ENCODE results near the gene AOAH.

Gene AOAH, protein sequence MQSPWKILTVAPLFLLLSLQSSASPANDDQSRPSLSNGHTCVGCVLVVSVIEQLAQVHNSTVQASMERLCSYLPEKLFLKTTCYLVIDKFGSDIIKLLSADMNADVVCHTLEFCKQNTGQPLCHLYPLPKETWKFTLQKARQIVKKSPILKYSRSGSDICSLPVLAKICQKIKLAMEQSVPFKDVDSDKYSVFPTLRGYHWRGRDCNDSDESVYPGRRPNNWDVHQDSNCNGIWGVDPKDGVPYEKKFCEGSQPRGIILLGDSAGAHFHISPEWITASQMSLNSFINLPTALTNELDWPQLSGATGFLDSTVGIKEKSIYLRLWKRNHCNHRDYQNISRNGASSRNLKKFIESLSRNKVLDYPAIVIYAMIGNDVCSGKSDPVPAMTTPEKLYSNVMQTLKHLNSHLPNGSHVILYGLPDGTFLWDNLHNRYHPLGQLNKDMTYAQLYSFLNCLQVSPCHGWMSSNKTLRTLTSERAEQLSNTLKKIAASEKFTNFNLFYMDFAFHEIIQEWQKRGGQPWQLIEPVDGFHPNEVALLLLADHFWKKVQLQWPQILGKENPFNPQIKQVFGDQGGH

DNA sequence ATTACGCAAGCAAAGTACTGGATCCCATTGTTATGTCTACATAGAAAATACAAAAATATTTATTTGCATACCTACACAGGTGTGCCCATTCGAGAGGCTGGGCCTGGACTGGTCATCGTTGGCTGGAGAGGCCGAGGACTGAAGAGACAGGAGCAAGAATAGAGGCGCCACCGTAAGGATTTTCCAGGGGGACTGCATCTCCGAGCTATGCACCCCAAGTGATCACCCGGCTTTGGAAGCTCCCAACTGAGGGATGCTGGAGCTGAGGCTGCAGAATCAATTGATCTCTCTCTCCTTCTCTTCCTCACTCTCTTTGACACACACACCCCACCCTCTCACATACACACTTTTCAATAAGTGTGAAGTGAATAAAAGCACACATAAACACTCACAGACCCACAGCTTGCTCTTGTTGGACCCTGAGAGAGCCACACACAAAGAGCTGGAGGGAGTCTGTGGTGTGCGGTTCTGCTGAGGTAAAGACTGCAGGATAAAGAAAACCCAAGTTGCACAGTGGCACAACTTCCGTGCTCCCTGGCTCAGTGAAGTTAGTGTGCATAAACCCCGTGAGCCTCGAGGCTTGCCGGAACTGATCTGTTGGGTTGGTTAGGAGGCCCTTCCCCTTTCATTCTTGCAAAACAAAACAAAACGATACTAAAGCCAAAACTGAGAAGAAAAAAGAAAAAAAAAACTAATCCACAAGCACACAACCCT lies at the start of gene AOAH:
TSS of gene AOAH (minus strand) at position 544 of the 714 bp plus-strand sequence. CDS start at position 198, 346 bp downstream.
- peak; percentile 56 to 61 for DNase-seq (ENCODE audit: low read depth in 2 of 2)

DNA sequence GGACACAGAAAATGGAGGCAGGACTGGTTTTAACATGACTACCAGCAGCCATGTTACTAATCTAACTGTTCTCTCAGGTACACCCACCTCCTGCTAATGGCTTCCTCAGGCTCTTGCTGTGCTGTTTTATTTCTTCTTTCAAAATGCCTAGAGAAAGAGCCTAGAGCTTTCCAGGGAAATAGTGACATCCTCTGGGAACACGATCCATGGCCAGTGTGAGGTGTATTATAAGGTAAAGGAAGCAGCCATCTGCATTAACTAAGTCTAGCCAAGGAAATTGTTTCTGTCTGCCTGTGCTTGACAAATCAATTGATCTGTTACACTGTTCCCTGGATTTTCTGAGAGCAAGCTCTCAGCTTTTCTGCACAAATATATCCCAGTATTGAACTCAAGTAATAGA lies 42.2 kb upstream of the AOAH start:
- no peak for DNase-seq (ENCODE audit: low read depth in 2 of 2)

GRCh38 chr7:36765605-36766004 lies 41.3 kb upstream of the AOAH start:
- DNase-seq (ENCODE audit: low read depth in 2 of 2), result no peak

GRCh38 chr7:36764929-36765328 lies 40.6 kb upstream of the AOAH start:
- DNase-seq (ENCODE audit: low read depth in 2 of 2), result no peak

DNA sequence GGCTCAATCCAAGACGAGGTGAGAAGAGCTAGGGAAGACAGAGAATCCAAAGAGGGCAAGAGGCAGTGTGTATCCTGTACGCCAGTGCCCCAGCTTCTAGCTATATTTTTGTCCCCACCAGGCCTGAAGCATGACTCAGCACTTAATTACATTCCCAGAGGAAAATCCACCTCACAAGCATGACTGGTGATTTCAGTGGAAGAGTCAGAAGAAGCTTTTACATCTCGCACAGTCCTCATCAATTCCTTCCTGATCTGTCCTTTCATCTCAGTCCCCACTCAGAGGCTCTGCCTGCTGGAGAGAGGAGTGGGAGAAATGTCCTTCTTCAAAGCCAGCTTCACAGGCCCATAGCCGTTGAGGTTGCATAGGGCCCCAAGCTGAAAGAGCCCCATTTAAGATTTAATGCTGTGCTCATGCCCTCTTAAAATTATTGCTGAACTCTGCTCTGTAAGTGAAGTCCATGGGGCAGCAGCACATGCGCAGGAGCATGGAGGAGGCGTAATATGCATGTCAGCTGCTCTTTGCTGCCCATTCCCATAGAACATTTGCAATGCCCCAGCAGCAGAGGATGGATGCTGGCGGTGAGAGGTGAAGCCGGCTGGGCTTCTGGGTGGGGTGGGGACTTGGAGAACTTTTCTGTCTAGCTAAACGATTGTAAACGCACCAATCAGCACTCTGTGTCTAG lies 39.0 kb upstream of the AOAH start:
- DNase-seq (ENCODE audit: low read depth in 2 of 2), result no peak

GRCh38 chr7:36762394-36762793 lies 38.1 kb upstream of the AOAH start:
- DNase-seq (ENCODE audit: low read depth in 2 of 2), result no peak

GRCh38 chr7:36761835-36762234 lies 37.5 kb upstream of the AOAH start:
- DNase-seq (ENCODE audit: low read depth in 2 of 2), result no peak

DNA sequence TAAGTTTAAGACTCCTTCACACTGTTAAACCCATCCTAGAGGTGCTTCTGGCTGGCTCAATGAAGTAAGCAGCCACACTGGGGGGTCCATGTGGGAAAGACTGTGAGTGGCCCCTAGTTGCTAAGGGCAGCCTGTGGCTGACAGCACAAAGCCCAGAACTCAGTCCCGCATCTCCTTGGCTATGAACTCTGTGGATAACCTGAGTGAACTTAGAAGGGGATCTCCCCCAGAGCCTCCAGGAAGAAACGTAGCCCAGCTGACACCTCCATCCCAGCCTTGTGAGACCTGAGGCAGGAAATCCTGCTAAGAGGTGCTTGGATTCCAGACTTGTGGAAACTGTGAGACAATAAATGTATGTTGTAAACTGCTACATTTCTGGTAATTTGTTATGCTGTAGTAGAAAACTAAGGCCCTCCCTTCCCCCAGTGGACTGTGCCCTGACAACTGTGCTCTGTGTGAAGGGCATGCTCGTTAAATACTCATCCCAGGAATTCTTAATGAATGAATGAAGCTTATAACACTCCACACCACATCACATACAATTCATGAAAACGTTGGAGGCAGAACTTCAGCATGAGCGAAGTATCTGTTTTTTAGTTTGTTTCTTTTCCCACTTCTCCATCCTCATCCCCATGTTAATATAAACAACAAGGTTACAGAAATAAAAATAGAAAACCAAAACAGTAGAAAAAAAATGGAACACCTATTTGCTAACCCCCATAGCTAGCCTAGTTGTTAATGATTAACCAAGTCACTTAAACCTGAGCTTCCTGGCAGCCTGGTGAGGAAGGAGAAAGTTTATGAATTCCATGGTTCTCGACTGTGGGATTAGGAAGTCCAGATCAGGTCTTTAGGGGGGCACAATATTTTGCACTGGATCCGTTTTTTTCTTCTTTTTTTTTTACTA lies 36.8 kb upstream of the AOAH start:
- DNase-seq (ENCODE audit: low read depth in 2 of 2), result no peak

DNA sequence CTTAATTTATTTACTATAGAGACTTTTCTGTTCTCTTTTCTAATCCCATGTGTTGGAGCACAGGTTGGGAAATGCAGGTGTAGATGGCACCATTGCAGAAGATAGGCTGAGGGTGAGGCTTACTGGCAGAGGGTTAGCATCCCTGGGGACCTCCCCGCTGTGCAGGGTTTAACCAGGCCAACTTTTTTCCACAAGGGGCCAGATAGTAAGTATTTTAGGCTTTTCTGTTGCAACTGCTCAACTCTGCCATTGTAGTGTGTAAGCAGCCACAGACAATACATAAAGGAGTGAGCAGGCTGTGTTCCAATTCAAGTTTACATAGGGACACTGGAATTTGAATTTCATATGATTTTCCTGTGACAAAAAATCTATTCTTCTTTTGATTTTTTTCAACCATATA lies 34.6 kb upstream of the AOAH start:
- no peak for DNase-seq (ENCODE audit: low read depth in 2 of 2)

DNA sequence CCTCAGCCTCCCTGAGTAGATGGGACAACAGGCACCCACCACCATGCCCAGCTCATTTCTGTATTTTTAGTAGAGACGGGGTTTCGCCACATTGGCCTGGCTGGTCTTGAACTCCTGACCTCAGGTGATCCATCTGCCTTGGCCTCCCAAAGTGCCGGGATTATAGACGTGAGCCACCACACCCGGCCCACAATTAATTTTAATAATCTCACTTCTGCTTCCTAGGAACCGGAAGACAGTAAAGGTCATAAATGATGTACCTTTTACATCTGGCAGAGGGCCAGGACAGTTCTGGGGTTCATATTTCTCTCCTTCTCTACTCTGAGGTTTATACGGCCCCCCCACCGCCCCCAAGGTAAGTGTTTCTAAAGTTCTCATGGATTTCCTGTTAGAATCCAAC lies 31.2 kb upstream of the AOAH start:
- no peak for DNase-seq (ENCODE audit: low read depth in 2 of 2)

GRCh38 chr7:36752026-36752711 lies 27.9 kb upstream of the AOAH start:
- DNase-seq (ENCODE audit: low read depth in 2 of 2), result no peak

DNA sequence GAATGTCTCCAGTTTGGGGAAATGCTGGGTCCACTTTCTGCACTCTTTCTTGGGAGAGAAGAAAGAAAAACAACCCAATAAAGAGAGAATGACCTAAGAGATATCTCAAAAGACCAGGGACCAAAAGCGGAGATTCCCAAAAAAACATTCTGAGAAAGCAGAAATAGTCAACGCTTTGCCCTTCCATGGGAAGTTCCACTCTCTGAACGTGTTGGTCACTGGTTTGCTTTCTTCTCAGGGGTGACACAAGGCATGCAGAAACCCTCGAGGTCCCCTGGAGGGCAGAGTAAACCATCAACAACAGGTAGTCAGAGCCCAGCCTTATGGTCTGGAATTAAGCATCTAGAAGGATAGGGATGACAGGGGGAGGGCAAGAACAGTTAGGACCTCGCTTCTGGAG lies 26.2 kb upstream of the AOAH start:
- DNase-seq (ENCODE audit: low read depth in 2 of 2), result no peak

GRCh38 chr7:36749282-36749960 lies 25.1 kb upstream of the AOAH start:
- no peak for DNase-seq (ENCODE audit: low read depth in 2 of 2)

DNA sequence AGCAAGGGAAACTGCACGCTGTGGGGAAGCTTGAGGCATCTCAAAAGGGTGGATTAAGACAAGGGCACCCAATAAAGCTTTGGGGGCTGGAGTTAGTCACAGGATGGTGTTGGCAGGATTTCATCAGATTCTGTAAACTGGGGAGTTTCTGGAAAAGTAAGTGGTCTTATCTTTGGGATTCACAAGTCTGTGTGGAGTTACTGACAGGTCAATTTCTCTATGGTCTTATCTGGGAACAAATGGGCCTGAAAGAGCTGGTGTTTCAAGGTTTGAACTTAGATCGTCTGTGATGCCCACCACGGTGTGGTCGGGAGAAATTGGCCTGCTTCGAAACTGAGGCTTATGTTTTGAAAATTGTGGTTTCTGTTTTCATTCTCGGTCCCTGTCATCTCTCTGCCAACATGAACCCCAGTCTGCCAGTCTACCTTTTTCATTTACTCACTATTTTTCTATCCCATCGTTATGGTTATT lies 23.8 kb upstream of the AOAH start:
- DNase-seq (ENCODE audit: low read depth in 2 of 2), result no peak

GRCh38 chr7:36747280-36748016 lies 23.2 kb upstream of the AOAH start:
- DNase-seq (ENCODE audit: low read depth in 2 of 2), result no peak

DNA sequence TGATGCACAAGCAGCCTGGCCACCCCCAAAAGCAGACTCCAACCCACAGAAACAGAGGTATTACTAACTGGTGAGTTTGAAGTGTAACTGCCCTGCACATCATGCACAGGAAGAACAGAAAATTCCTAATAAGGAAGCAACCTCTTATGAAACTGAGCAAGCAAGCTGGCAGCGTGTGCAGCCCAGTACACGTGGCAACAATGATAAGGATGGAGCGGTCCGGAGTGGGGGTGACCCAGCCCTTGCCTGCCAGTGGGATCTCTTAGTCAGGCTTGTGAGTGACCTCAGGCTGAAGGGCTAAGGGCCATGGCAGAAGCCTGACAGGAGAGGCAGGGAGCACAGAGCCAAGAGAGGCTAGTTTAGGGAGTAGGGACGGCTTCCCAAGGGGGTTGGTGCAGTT lies 22.1 kb upstream of the AOAH start:
- DNase-seq (ENCODE audit: low read depth in 2 of 2), result no peak

DNA sequence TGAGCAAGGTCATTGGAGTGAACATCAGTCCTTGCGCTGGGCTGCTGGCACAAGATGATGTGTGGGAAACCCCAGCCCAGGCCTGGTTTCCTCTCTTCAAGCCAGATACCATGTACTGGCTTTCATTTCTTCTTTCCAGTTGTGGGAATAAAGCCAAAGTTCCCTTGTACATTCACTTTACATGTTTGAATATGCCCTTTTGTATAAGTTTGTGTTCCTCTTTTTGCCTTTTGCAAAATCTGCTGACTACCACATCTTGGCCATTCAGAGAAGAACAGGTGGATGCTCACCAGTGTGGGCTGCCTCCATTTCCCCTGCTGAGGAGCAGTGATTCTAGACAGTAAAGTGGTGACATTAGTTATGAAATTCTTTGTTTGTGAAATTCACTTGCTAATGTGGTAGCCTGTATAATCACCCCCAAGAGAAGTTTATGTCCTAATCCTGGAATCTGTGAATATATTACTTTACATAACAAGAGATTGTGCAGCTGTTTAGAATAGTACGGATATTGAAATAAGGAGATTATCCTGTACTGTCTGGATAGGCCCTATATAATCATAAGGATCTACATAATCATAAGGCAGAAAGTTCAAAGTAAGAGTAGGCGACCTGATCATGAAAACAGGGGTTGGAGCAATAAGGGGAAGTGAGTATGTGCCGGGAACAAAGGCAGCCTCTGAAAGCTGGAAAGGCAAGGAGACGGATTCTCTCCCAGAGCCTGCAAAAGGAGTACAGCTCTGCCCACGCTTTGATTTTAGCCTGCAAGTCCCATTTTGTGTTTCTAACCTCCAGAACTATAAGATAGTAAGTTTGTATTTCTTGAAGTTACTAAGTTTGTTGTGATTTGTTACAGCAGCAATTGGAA lies 18.8 kb upstream of the AOAH start:
- no peak for DNase-seq (ENCODE audit: low read depth in 2 of 2)

DNA sequence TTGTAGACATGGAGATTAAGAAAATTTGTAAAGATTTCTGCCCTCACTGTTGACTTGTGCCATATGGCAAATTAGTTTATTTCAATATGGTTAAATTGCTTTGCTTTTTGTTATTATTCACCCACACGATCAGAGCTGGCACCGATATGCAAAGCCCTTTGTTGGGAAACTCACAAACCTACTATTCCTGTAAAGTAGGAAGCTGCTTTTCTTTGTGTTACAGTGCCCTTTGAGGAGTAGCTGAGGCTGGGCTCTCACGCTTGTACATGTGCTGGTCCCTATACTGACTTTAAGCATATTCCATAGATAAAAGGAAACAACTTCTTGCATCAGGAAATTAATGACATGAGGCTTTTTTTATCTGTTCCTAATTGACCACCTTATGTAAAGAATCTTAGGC lies 17.6 kb upstream of the AOAH start:
- no peak for DNase-seq (ENCODE audit: low read depth in 2 of 2)
